ENCODE results near the gene C16orf92. TPM values are rescaled to one million over a fixed set of nuclear protein-coding genes. Genes with fewer than 3 reads are reported as not detected.

Gene C16orf92
- total RNA-seq, 1 experiment from 2014 or later: not detected

DNA sequence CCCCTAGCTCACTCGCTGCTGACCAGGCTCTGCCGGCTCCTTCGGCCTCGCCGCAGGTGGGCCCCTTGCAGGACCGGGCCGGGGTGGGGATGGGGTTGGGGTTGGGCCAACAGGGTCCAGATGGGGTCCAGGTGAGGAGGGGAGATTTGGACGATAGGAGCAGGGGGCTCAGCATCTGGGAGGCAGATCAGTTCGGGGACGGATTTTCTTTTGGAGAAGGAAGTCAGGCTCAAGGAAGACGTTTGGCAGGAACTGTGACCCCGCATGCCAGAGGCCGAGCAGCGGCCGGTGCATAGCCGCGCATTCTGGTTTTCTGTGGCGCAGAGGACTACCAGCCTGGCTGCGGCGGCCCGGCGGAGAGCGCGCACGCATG is 41.7 kb downstream of the C16orf92 start:
- DNase-seq (ENCODE audit: low read depth, low spot score) (no peak), ATAC-seq (peak; percentile 7)
- peak overlapping the region; percentile 100 for H3K27ac ChIP-seq (ENCODE audit: low read depth, low read length)
- no peaks in the 10 kb centered on the region for H3K9me2 ChIP-seq (ENCODE audit: insufficient read depth)
- no peaks in the 10 kb centered on the region for H3K9me3 ChIP-seq (ENCODE audit: control insufficient read depth in 1 of 2, insufficient read depth in 1 of 2, low read depth in 1 of 2, low read length in 2 of 2)
- RAD21 ChIA-PET (ENCODE audit: low non-redundant PET in 1 of 2, low total read pairs in 2 of 2, uncharacterized antibody in 2 of 2, unreplicated experiment in 2 of 2): no interaction called here
- no TSS peak for BruUV-seq (replicated peaks)
- peak overlapping the region; percentile 99 for H3K9ac ChIP-seq (ENCODE audit: low read length)
- intact Hi-C loops (cut with micrococcal nuclease): no loop called here
- POLR2A ChIA-PET: interaction anchor here (0.6 to 2.7 kb wide), 6 partner anchors 8 to 1752 kb away, joined by 4 to 13 read pairs (median 10); partner anchors contain the start of gene TBX6
- peaks cover 50% of the 10 kb centered on the region for H3K79me2 ChIP-seq (ENCODE audit: insufficient read depth, low read length)
- peak overlapping the region; percentile 95 for H3K4me2 ChIP-seq (ENCODE audit: low read length)
- peaks cover 19 to 36% of the 10 kb centered on the region in 2 experiments for H3K36me3 ChIP-seq (ENCODE audit: control insufficient read depth in 1 of 2, insufficient read depth in 2 of 2, low read length in 2 of 2)
- H2AFZ ChIP-seq (ENCODE audit: low read depth, low read length, poor library complexity, severe bottlenecking): no peak overlapping the region
- TF ChIP-seq POLR2A (IDR thresholded peaks at IDR 0.05; ENCODE audit: borderline replicate concordance, extremely low read depth, insufficient read depth, insufficient read length) (peak; percentile 74), JUND (IDR thresholded peaks at IDR 0.05) (no peak), TCF7L2 (IDR thresholded peaks at IDR 0.05; ENCODE audit: borderline replicate concordance, extremely low read depth, insufficient read depth, insufficient read length) (no peak), ZFX (IDR thresholded peaks at IDR 0.05) (peak; percentile 80), EGR1 (IDR thresholded peaks at IDR 0.05; ENCODE audit: low read depth) (no peak), SRF (IDR thresholded peaks at IDR 0.05; ENCODE audit: low read depth) (no peak), SIN3A (IDR thresholded peaks at IDR 0.05; ENCODE audit: low read depth) (no peak), FOSL1 (IDR thresholded peaks at IDR 0.05; ENCODE audit: low read depth) (no peak), ZNF274 (IDR thresholded peaks at IDR 0.05; ENCODE audit: low read depth, low read length) (no peak), CTCF (IDR thresholded peaks at IDR 0.05 in 2 of 3, conservative IDR thresholded peaks at IDR 0.05 in 1 of 3; ENCODE audit: borderline replicate concordance in 1 of 3, insufficient read depth in 1 of 3, low read depth in 2 of 3, low read length in 2 of 3) (no peak), ELF1 (IDR thresholded peaks at IDR 0.05; ENCODE audit: borderline replicate concordance, low read depth) (no peak)
- TF ChIP-seq, protein P1, sequence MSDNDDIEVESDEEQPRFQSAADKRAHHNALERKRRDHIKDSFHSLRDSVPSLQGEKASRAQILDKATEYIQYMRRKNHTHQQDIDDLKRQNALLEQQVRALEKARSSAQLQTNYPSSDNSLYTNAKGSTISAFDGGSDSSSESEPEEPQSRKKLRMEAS (IDR thresholded peaks at IDR 0.05): no peak
- TF ChIP-seq, protein P2, sequence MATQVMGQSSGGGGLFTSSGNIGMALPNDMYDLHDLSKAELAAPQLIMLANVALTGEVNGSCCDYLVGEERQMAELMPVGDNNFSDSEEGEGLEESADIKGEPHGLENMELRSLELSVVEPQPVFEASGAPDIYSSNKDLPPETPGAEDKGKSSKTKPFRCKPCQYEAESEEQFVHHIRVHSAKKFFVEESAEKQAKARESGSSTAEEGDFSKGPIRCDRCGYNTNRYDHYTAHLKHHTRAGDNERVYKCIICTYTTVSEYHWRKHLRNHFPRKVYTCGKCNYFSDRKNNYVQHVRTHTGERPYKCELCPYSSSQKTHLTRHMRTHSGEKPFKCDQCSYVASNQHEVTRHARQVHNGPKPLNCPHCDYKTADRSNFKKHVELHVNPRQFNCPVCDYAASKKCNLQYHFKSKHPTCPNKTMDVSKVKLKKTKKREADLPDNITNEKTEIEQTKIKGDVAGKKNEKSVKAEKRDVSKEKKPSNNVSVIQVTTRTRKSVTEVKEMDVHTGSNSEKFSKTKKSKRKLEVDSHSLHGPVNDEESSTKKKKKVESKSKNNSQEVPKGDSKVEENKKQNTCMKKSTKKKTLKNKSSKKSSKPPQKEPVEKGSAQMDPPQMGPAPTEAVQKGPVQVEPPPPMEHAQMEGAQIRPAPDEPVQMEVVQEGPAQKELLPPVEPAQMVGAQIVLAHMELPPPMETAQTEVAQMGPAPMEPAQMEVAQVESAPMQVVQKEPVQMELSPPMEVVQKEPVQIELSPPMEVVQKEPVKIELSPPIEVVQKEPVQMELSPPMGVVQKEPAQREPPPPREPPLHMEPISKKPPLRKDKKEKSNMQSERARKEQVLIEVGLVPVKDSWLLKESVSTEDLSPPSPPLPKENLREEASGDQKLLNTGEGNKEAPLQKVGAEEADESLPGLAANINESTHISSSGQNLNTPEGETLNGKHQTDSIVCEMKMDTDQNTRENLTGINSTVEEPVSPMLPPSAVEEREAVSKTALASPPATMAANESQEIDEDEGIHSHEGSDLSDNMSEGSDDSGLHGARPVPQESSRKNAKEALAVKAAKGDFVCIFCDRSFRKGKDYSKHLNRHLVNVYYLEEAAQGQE (IDR thresholded peaks at IDR 0.05; ENCODE audit: low read depth): no peak
- H3K4me1 ChIP-seq (ENCODE audit: control insufficient read depth in 1 of 2, insufficient read depth in 2 of 2, low read length in 2 of 2): peaks cover 25 to 49% of the 10 kb centered on the region in 2 experiments
- H4K20me1 ChIP-seq (ENCODE audit: insufficient read depth): peaks cover 8% of the 10 kb centered on the region; the same call in 1 of the 2 replicates
- CTCF ChIA-PET: interaction anchor here (0.6 kb wide), 1 partner anchor 9 kb away, joined by 3 read pairs; no protein-coding TSS in a partner anchor
- peak overlapping the region; percentile 98 for H3K4me3 ChIP-seq (replicated peaks in 1 of 2; ENCODE audit: low read depth in 1 of 2, low read length in 2 of 2)
- H3K27me3 ChIP-seq (ENCODE audit: insufficient read depth, low read length): no peaks in the 10 kb centered on the region
